Gastroesophageal sphincter (tissue), 3 donors: ENCODE data around the gene PROCA1.

Source experiments
- POLR2A ChIP-seq, 2 donors: fragments of 450-650 bp; IDR thresholded peaks; one replicate each; pipeline ENCODE4 v1.6.1; 2017; ENCODE audit warnings: antibody characterized with exemption in 2 of 2, mild to moderate bottlenecking in 2 of 2, moderate library complexity in 1 of 2
- POLR2AphosphoS5 ChIP-seq: sonication (generic); formaldehyde crosslinking; IDR thresholded peaks from one replicate; pipeline ENCODE4 v1.6.1; 2017; ENCODE audit warnings: antibody characterized with exemption
- TF ChIP-seq, protein P1 (sequence below), 4 experiments: fragments of 200-600 bp in 2 of 4; fragments of 450-650 bp in 2 of 4; sonication (generic) in 1 of 4; IDR thresholded peaks; one replicate each; pipeline ENCODE4 v1.5.1; 2017 to 2019; ENCODE audit warnings: antibody characterized with exemption in 4 of 4, mild to moderate bottlenecking in 2 of 4, moderate library complexity in 2 of 4

DNA sequence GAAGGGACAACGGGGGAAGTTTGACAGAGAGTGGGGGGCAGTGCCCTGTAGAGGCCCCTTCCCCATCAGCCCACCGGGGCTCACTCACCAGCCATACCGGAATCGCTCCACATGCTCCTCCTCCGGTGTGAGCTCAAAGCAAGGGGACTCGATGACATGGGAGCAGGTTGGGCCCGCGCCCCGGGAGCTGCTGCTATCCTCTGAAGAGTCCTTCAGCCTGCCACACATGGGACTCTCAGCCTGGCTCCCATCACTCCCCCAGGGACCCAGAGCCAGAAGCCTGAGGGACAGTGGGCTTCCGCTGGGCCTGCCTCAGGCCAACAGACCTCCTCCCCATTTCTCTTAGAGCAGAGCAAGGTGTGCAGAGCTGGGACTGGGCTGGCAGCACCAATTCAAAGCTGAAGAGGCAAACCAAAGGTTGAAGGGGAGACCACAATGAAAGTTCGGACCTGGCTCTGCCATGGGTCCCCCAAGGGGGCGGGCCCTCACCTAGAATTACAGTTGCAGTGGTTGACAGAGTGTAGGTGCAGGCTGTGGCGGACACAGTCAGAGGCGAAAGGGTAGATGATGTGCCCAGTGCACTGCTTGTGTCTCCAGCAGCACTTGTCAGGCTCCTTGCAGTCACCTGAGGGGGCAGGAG is 7.3 kb downstream of the PROCA1 start:
- TF ChIP-seq, protein P1, sequence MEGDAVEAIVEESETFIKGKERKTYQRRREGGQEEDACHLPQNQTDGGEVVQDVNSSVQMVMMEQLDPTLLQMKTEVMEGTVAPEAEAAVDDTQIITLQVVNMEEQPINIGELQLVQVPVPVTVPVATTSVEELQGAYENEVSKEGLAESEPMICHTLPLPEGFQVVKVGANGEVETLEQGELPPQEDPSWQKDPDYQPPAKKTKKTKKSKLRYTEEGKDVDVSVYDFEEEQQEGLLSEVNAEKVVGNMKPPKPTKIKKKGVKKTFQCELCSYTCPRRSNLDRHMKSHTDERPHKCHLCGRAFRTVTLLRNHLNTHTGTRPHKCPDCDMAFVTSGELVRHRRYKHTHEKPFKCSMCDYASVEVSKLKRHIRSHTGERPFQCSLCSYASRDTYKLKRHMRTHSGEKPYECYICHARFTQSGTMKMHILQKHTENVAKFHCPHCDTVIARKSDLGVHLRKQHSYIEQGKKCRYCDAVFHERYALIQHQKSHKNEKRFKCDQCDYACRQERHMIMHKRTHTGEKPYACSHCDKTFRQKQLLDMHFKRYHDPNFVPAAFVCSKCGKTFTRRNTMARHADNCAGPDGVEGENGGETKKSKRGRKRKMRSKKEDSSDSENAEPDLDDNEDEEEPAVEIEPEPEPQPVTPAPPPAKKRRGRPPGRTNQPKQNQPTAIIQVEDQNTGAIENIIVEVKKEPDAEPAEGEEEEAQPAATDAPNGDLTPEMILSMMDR (IDR thresholded peaks at IDR 0.05) = no peak
- TF ChIP-seq POLR2A (IDR thresholded peaks at IDR 0.05) = no peak
- no peak for TF ChIP-seq POLR2AphosphoS5
